ENCODE results near the gene UST. TPM values are rescaled to one million over a fixed set of nuclear protein-coding genes. Genes with fewer than 3 reads are reported as not detected.

The UST gene
- total RNA-seq, 4 donors from 2014 or later: 2.9 to 12.0 (median 5.7) TPM

DNA sequence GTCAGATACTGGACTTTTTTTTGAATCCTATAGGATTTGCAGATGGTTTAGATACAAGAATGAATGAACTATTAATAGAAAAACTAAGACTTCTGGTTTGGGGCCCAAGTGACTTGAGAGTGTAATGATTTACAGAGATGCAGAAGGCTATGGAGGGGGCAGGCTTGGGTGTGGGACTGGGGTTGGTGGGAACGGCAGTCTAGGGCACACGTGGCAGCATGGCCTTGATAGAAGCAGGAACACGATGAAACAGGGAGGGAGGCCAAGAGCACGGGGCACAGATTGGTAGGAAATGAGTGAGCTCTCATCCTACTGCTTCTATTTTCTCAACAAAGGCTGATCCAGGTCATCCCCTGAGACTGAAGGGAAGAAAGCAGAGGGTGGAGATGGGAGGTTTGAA is 3.4 kb upstream of the UST start:
- Histone ChIP-seq H3K9me3 (no peaks in the 10 kb centered on the region), H3K27me3 (peaks cover 0 to 12% (median 0%) of the 10 kb centered on the region in 4 donors), H3K27ac (no peak overlapping the region), H3K36me3 (no peaks in the 10 kb centered on the region), H3K4me1 (peaks cover 7 to 27% (median 8%) of the 10 kb centered on the region in 3 donors), H3K4me3 (no peak overlapping the region)
- DNase-seq: no peak
- WGBS, 2 donors: 65 to 92% methylated on average over 4 of the region's 4 CpGs
- intact Hi-C loops (cut with DNase I): no loop called here
- TF ChIP-seq, protein P1, sequence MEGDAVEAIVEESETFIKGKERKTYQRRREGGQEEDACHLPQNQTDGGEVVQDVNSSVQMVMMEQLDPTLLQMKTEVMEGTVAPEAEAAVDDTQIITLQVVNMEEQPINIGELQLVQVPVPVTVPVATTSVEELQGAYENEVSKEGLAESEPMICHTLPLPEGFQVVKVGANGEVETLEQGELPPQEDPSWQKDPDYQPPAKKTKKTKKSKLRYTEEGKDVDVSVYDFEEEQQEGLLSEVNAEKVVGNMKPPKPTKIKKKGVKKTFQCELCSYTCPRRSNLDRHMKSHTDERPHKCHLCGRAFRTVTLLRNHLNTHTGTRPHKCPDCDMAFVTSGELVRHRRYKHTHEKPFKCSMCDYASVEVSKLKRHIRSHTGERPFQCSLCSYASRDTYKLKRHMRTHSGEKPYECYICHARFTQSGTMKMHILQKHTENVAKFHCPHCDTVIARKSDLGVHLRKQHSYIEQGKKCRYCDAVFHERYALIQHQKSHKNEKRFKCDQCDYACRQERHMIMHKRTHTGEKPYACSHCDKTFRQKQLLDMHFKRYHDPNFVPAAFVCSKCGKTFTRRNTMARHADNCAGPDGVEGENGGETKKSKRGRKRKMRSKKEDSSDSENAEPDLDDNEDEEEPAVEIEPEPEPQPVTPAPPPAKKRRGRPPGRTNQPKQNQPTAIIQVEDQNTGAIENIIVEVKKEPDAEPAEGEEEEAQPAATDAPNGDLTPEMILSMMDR (IDR thresholded peaks at IDR 0.05): no peak
- TF ChIP-seq POLR2A (IDR thresholded peaks at IDR 0.05): no peak

DNA sequence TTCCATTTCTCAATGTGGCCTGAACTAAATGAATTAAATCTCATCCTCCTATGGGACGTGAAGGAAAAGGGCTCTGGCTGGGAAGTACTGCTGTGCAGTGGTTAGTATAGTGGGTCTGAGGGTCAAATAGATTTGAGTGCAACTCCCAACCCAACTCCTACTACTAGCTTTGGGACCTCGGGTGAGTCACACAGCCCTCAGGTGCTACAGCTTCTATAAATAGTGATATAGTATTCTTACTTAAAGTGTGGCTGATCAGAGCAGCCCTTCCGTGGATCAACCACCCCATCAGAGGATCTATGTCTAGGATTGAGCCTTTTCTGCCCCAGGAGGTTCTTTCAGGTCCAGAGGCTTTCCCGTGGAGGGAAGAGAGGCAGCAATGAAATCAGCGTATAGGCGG is 904 bp upstream of the UST start:
- intact Hi-C loops (cut with DNase I): loop anchor here (5.0 kb wide), 1 partner anchor 201 kb away; no protein-coding TSS in a partner anchor
- peaks cover 7 to 35% (median 12%) of the 10 kb centered on the region in 3 donors for H3K4me1 ChIP-seq
- H3K36me3 ChIP-seq: no peaks in the 10 kb centered on the region
- H3K9me3 ChIP-seq: no peaks in the 10 kb centered on the region
- TF ChIP-seq, protein P1 (IDR thresholded peaks at IDR 0.05): no peak
- TF ChIP-seq POLR2A (IDR thresholded peaks at IDR 0.05): no peak
- H3K4me3 ChIP-seq: peak overlapping the region; percentile 42 to 77 (median 68)
- H3K27me3 ChIP-seq: peaks cover 0 to 20% (median 0%) of the 10 kb centered on the region in 4 donors
- 0 to 17% methylated on average over 5 of the region's 6 CpGs for WGBS, 2 donors
- H3K27ac ChIP-seq: peak overlapping the region; percentile 68 to 92 (median 82)
- no peak for DNase-seq

DNA sequence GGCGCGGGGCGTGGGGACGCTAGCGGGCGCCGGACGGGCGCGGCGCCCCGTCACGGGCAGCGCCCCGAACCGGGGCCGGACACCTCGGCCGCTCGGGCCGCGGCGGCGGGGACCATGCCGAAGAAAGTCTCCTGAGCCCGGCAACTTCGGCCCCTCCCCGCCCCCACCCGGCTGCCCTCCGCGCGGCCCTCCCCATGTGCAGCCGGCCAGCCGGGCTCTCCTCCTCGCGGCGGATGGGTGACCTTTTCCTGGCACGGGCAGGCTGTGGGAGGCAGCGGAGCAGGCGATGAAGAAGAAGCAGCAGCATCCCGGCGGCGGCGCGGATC is 278 bp downstream of the UST start:
- TF ChIP-seq, protein P1 (IDR thresholded peaks at IDR 0.05): no peak
- TF ChIP-seq POLR2A (IDR thresholded peaks at IDR 0.05): no peak
- H3K4me1 ChIP-seq: peaks cover 7 to 42% (median 12%) of the 10 kb centered on the region in 3 donors
- H3K27me3 ChIP-seq: peaks cover 0 to 20% (median 0%) of the 10 kb centered on the region in 4 donors
- 0% methylated on average over 2 of the region's 45 CpGs; no CpG with 5 or more reads in 1 of the 2 donors for WGBS, 2 donors
- H3K36me3 ChIP-seq: no peaks in the 10 kb centered on the region
- H3K4me3 ChIP-seq: peak overlapping the region; percentile 42 to 77 (median 68)
- intact Hi-C loops (cut with DNase I): loop anchor here (5.0 kb wide), 1 partner anchor 200 kb away; no protein-coding TSS in a partner anchor
- H3K27ac ChIP-seq: peak overlapping the region; percentile 68 to 92 (median 82)
- H3K9me3 ChIP-seq: no peaks in the 10 kb centered on the region
- DNase-seq: no peak

DNA sequence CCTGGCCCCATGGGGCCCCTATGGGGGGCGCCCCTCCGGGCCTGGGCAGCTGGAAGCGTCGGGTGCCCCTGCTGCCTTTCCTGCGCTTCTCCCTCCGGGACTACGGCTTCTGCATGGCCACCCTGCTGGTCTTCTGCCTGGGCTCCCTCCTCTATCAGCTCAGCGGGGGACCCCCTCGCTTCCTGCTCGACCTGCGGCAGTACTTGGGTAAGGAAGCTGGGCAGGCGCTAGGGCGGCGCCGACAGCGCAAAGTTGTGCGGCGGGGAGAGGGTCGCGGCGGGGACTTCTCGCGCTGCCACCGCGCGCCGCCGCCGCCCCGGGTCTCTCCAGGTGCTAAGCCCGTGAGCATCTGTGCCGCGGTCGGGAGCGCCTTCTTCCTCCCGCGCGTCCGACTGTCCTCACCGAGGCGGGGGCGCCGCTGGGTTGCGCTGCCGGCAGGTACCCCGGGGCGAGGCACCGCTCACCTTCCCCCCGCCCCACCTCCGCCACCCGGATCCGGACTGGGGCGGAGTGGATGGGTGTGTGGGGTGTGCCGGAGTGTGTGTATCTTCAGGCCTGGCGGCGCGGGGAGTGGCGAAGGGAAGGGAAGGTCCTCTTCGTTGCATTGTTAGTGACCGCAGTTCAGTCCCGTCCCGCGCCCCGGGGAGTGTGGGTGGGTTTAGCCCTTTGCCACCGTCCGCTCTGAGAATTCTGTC is 788 bp downstream of the UST start:
- Histone ChIP-seq H3K36me3 (no peaks in the 10 kb centered on the region), H3K27ac (peak overlapping the region; percentile 68 to 92 (median 82)), H3K4me1 (peaks cover 7 to 42% (median 12%) of the 10 kb centered on the region in 3 donors), H3K27me3 (peaks cover 0 to 20% (median 0%) of the 10 kb centered on the region in 4 donors), H3K9me3 (no peaks in the 10 kb centered on the region), H3K4me3 (peak overlapping the region; percentile 42 to 77 (median 68))
- WGBS, 2 donors: 0% methylated on average over 2 to 5 of the region's 66 CpGs
- intact Hi-C loops (cut with DNase I): loop anchor here (5.0 kb wide), 1 partner anchor 200 kb away; no protein-coding TSS in a partner anchor
- no peak for DNase-seq
- TF ChIP-seq, protein P1 (IDR thresholded peaks at IDR 0.05): no peak
- no peak for TF ChIP-seq POLR2A (IDR thresholded peaks at IDR 0.05)

DNA sequence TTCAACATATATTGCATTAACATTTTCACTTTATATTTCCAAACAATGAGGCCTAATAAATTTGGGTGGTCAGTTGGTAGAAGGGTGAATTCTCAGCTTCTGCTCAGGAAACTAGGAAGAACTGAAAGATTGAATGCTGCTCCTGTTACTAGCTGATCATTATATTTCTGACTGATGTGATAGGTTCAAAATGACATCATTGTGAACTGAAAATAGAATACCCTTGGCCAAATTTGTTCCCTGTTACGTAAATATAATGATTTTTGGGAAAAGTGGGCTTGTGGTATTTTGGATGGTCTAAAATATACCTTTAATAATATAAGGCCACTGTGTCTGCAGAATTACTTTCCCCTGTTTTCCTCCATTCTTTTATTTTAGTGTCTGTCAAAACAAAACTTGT is 2.8 kb downstream of the UST start:
- intact Hi-C loops (cut with DNase I): loop anchor here (5.0 kb wide), 1 partner anchor 198 kb away; no protein-coding TSS in a partner anchor
- 78 to 84% methylated on average over 1 of the region's 1 CpG for WGBS, 2 donors

More for the DNA sequence above, 2.8 kb downstream of the UST start:
- Histone ChIP-seq H3K4me1 (peaks cover 7 to 42% (median 12%) of the 10 kb centered on the region in 3 donors), H3K36me3 (no peaks in the 10 kb centered on the region), H3K4me3 (no peak overlapping the region), H3K9me3 (no peaks in the 10 kb centered on the region), H3K27ac (no peak overlapping the region), H3K27me3 (peaks cover 0 to 20% (median 0%) of the 10 kb centered on the region in 4 donors)
- TF ChIP-seq, protein P1 (IDR thresholded peaks at IDR 0.05): no peak
- TF ChIP-seq POLR2A (IDR thresholded peaks at IDR 0.05): no peak
- DNase-seq: no peak

All from esophagus squamous epithelium (tissue), 5 donors.